Stimulated activated naive CD8-positive, alpha-beta T cell treated with anti-CD3 and anti-CD28 coated beads, Interleukin-15, Interleukin-2, amounts not matched to agents 100 ng/mL and 50 ng/mL, for 24 hours (primary cell): ENCODE results near the gene DCPS.
"Not testable (repeated sequence)": the region's sequence is repeated elsewhere in the genome, so short reads cannot be mapped to it uniquely, and the experiment has no call there.

ENCODE experiments used
- H3K27ac Mint-ChIP-seq: one replicate; pipeline ENCODE4 v1.8.0; 2021; ENCODE audit warnings: mild to moderate bottlenecking, mixed read lengths
- H3K27me3 Mint-ChIP-seq: one replicate; pipeline ENCODE4 v1.8.0; 2021; ENCODE audit warnings: mixed read lengths
- H3K36me3 Mint-ChIP-seq: one replicate; pipeline ENCODE4 v1.8.0; 2021; ENCODE audit warnings: low read depth, mixed read lengths
- H3K4me1 Mint-ChIP-seq: one replicate; pipeline ENCODE4 v1.8.0; 2021; ENCODE audit warnings: low read depth, mixed read lengths
- H3K4me3 Mint-ChIP-seq: one replicate; pipeline ENCODE4 v1.8.0; 2021; ENCODE audit warnings: mild to moderate bottlenecking, mixed read lengths
- H3K9me3 Mint-ChIP-seq: one replicate; pipeline ENCODE4 v1.8.0; 2021; ENCODE audit warnings: mixed read lengths

Gene DCPS

DNA sequence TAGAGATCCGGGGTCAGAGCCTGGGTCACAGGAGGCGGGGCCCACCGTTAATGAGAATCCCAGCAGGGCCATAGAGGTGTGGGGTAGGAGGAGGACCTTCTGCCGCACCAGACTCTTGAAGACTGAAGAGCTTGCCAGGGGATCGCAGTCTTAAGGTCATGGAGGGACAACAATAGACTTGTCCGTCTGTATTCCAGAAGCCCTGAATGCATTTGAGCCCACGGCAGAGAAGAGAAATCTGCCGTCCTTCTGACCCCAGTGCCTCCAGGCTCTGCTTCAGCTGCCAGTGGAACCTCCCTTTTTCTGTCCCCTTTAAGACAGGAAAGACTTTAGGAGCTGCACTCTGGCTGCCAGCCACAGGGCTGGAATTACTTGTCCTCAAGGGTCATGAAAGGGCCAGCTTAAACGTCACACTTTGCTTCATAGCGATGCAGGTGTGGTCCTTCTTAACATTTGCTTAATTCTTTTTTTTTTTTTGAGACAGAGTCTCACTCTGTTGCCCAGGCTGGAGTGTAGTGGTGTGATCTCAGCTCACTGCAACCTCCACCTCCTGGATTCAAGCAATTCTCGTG is 36.1 kb downstream of the DCPS start:
- Mint-ChIP-seq H3K27me3 (no peaks in the 10 kb centered on the region), H3K4me3 (no peak overlapping the region), H3K36me3 (peaks cover 25% of the 10 kb centered on the region), H3K9me3 (no peaks in the 10 kb centered on the region), H3K4me1 (peaks cover 20% of the 10 kb centered on the region), H3K27ac (no peak overlapping the region)

- no peaks in the 10 kb centered on the region for H3K9me3 Mint-ChIP-seq
- H3K4me1 Mint-ChIP-seq = peaks cover 20% of the 10 kb centered on the region
- H3K4me3 Mint-ChIP-seq = no peak overlapping the region
- peaks cover 22% of the 10 kb centered on the region for H3K36me3 Mint-ChIP-seq
- H3K27me3 Mint-ChIP-seq = no peaks in the 10 kb centered on the region
- H3K27ac Mint-ChIP-seq = peak overlapping the region; percentile 23
Measured at GRCh38 chr11:126340960-126341606, 37.2 kb downstream of the DCPS start.

DNA sequence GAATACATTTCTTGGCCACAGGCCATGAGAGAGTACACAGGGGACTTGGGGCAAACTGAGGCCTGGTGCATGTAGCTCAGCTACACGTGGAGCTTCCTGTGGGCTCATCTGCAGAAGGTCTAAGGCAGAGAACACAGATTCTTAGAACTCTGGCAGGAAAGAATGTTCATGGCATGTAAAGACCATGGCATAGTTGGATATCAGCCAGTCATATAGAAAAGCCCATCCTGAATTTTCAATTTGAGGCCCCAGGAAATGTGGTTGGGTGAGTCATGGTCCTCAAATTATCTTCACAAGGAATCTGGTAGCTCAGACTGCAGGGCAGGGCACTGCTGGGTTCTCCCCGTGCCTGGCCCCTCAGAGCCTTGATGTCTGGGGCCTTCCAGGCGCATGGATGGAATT is 37.9 kb downstream of the DCPS start:
- Mint-ChIP-seq H3K9me3 (no peaks in the 10 kb centered on the region), H3K27me3 (no peaks in the 10 kb centered on the region), H3K4me1 (peaks cover 21% of the 10 kb centered on the region), H3K4me3 (no peak overlapping the region), H3K27ac (peak overlapping the region; percentile 42), H3K36me3 (peaks cover 20% of the 10 kb centered on the region)

GRCh38 chr11:126343051-126343450 is 39.2 kb downstream of the DCPS start:
- Mint-ChIP-seq H3K27ac (no peak overlapping the region), H3K36me3 (peaks cover 20% of the 10 kb centered on the region), H3K9me3 (no peaks in the 10 kb centered on the region), H3K4me1 (peaks cover 21% of the 10 kb centered on the region), H3K27me3 (no peaks in the 10 kb centered on the region), H3K4me3 (no peak overlapping the region)

DNA sequence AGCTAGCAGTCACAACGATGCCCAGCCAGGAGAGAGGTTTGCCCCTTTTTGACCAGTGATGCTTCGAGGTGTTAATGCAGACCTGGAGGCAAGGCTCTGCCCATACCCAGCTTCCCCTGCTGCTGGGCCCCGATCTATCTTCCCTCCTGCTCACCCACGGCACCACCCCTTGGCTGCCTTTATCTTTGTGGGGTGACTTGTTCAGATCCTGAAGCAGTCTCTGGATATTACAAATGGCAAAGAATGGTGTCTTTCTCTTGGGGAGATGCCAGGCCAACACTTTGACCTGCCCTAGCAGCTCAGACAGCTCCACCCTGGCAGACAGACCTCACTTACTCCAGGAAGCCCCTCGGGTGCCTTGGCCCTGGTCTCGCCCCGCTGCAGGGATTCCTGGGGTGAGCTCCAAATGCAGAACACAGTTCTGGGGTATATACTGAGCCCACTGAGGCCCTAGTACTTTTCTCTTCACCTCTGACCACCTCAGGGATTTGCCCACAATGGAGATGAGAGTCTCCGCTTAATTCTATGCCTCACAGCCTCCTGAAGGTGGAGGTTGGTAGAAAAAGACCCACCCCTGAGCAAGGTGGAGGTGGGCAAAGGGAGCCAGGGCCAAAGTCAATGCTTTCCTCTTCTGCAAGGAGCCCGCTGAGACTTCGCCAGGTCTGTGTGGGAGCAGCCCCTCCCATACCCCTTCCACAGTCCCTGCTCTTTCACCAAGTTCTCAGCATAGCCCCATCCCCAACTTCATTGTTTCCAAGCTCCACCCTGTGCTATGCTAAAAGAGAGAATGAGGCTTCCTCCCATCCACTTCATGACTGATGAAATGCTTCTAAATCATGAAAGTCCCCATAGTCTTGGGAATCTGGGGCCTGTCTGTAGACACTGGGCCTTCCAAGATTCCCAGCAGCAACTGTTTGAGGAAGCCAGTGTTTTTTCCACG is 40.6 kb downstream of the DCPS start:
- Mint-ChIP-seq H3K9me3 (no peaks in the 10 kb centered on the region), H3K27me3 (no peaks in the 10 kb centered on the region), H3K4me1 (peaks cover 25% of the 10 kb centered on the region), H3K27ac (no peak overlapping the region), H3K36me3 (peaks cover 20% of the 10 kb centered on the region), H3K4me3 (no peak overlapping the region)

DNA sequence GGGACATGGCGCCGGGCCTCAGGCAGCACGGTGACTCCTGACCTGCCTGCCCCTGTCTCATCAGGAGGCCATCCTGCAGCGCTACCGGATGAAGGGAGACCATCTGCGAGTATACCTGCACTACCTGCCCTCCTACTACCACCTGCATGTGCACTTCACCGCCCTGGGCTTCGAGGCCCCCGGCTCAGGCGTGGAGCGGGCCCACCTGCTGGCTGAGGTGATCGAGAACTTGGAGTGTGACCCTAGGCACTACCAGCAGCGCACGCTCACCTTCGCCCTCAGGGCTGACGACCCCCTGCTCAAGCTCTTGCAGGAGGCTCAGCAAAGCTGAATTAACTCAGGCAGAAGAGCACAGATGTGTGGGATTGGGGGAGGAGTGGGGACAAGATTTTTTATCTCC is 41.4 kb downstream of the DCPS start:
- H3K4me3 Mint-ChIP-seq = no peak overlapping the region
- no peaks in the 10 kb centered on the region for H3K9me3 Mint-ChIP-seq
- H3K27ac Mint-ChIP-seq = no peak overlapping the region
- no peaks in the 10 kb centered on the region for H3K27me3 Mint-ChIP-seq
- peaks cover 25% of the 10 kb centered on the region for H3K4me1 Mint-ChIP-seq
- peaks cover 20% of the 10 kb centered on the region for H3K36me3 Mint-ChIP-seq

DNA sequence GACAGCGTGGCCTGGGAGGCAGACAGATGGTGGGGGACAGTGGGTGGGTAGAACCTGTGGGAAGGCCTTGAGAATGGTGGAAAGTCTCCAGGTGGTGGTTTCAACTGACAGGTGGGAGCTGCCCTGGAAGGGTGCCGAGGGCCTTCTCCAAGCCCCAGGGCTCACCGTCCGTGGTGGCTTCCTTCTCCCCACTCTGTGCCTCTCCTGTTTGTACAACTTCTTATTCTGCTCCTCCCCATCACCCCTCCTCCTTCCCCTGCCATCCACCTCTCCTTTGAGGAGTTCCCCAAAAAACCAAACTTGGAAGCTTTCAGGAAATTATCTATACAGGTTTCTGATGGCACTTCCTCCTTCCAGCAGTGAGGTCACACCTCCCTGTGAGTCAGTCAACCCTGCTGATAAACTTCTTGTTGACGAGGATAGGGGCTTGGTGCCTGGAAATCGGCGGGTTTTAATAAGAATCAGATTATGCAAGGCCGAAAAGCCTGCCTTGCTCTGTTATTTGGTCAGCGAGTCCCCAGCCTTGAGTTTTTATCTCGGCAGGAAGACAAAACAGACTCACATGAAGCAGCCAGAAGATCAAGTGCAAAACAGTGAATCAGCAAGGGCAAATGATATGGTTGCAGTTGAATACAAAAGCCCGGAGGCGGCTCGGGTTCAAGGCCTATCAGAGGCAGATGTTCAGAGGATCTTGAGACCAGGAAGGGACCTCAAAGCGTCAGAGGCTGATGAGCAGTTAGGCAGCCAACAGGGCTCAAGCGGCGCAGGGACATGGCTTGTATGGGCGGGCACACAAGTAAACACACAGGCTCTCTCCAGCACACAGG is 42.1 kb downstream of the DCPS start:
- H3K27me3 Mint-ChIP-seq = no peaks in the 10 kb centered on the region
- H3K36me3 Mint-ChIP-seq = peaks cover 24% of the 10 kb centered on the region
- peak overlapping the region; percentile 83 for H3K27ac Mint-ChIP-seq
- no peak overlapping the region for H3K4me3 Mint-ChIP-seq
- H3K4me1 Mint-ChIP-seq = peaks cover 25% of the 10 kb centered on the region
- no peaks in the 10 kb centered on the region for H3K9me3 Mint-ChIP-seq

DNA sequence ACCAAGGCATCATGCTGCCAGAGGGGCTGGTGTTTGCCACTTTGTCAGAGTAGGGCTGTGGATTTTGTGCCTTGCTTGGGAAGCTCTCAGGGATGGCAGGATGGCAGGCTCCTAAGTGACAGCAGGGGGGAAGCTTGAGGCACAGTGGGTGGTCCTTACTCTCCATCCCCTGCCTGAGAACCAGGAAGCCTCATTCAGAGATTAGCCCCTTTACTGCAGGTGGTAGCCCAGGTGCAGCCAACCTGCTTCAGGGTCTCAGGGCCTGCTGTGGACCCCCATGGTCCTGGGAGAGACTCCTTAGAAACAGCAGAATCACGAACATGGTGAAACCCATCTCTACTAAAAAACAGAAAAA is 42.7 kb downstream of the DCPS start:
- peaks cover 21% of the 10 kb centered on the region for H3K4me1 Mint-ChIP-seq
- no peaks in the 10 kb centered on the region for H3K27me3 Mint-ChIP-seq
- H3K4me3 Mint-ChIP-seq = no peak overlapping the region
- peak overlapping the region; percentile 83 for H3K27ac Mint-ChIP-seq
- H3K36me3 Mint-ChIP-seq = peaks cover 18% of the 10 kb centered on the region
- H3K9me3 Mint-ChIP-seq = no peaks in the 10 kb centered on the region

GRCh38 chr11:126346946-126347345 is 43.1 kb downstream of the DCPS start:
- H3K4me1 Mint-ChIP-seq = peaks cover 18% of the 10 kb centered on the region
- H3K4me3 Mint-ChIP-seq, H3K27ac Mint-ChIP-seq, H3K27me3 Mint-ChIP-seq, H3K9me3 Mint-ChIP-seq: not testable (repeated sequence)
- H3K36me3 Mint-ChIP-seq = peaks cover 15% of the 10 kb centered on the region

- peaks cover 22% of the 10 kb centered on the region for H3K4me1 Mint-ChIP-seq
- H3K9me3 Mint-ChIP-seq = no peaks in the 10 kb centered on the region
- no peak overlapping the region for H3K4me3 Mint-ChIP-seq
- H3K36me3 Mint-ChIP-seq = peaks cover 20% of the 10 kb centered on the region
- H3K27ac Mint-ChIP-seq = peak overlapping the region; percentile 42
- H3K27me3 Mint-ChIP-seq = no peaks in the 10 kb centered on the region
Measured at GRCh38 chr11:126347751-126348668, 44.1 kb downstream of the DCPS start.

DNA sequence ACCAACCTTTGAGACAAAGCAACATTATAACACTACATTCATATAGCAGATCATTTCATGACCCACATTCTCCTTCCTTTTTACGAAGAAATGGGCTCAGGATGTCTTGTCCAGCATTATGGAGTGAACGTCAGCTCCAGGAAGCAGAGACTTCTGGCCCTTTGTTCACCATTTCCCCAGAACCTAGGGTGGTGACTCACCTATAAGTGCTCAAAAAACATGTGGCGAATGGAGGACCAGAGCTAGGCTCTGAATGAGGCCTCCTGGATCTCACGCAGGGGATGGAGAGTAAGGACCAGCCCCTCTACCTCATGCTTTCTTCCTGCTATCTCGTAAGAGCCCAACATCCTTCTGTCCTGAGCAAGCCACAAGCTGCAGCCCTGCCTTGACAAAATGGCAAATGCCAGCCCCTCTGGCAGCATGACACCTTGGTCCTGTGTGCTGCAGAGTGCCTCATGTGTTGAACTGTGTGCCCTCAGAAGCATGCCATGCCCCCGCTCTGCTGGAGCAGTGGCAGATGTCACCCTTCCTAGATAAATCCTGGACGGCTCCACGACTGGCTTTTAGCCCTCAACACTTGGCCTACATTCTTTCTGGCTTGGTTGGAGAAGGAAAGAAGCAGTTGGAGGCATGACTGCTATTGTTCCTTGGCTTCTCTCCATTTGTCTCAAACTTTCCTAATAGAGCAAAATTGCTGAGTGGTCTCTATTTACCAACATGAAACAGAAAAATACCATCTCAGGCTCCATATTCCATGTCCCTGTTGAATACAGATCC is 45.1 kb downstream of the DCPS start:
- Mint-ChIP-seq H3K27ac (peak overlapping the region; percentile 42), H3K4me1 (peaks cover 32% of the 10 kb centered on the region), H3K4me3 (no peak overlapping the region), H3K9me3 (no peaks in the 10 kb centered on the region), H3K36me3 (peaks cover 13% of the 10 kb centered on the region), H3K27me3 (no peaks in the 10 kb centered on the region)

DNA sequence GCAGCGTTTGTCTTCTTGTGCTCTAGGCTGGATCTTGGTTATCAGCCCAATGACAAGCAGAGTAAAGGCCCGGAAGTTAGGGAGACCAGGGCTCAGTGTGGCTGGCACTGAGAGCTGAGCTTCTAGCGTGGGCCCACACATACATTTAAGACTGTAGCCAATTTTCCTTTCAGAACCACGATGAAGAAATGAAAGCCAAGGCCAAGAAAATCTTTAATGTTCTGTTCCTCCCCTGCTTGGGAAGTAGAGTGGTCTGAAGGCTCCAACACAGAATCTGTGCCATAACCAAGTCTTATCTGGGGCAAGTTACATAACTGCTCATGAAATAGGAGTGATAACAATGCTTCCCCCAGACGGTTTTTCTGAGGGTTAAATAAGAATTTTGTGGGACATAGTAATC is 47.0 kb downstream of the DCPS start:
- no peaks in the 10 kb centered on the region for H3K27me3 Mint-ChIP-seq
- no peak overlapping the region for H3K4me3 Mint-ChIP-seq
- no peak overlapping the region for H3K27ac Mint-ChIP-seq
- H3K9me3 Mint-ChIP-seq = no peaks in the 10 kb centered on the region
- H3K4me1 Mint-ChIP-seq = peaks cover 38% of the 10 kb centered on the region
- peaks cover 10% of the 10 kb centered on the region for H3K36me3 Mint-ChIP-seq

- H3K27me3 Mint-ChIP-seq = no peaks in the 10 kb centered on the region
- H3K4me3 Mint-ChIP-seq = no peak overlapping the region
- no peaks in the 10 kb centered on the region for H3K9me3 Mint-ChIP-seq
- no peak overlapping the region for H3K27ac Mint-ChIP-seq
- peaks cover 10% of the 10 kb centered on the region for H3K36me3 Mint-ChIP-seq
- H3K4me1 Mint-ChIP-seq = peaks cover 33% of the 10 kb centered on the region
Measured at GRCh38 chr11:126352163-126352562, 48.3 kb downstream of the DCPS start.
